Smooth muscle cell of the brain vasculature (primary cell): ENCODE results near the gene CTBP2.

Experiments
- DNase-seq: peaks from one replicate; pipeline ENCODE4 v3.0.0-alpha.2; 2012; ENCODE audit warnings: low read depth, low spot score

CTBP2 gene

DNA sequence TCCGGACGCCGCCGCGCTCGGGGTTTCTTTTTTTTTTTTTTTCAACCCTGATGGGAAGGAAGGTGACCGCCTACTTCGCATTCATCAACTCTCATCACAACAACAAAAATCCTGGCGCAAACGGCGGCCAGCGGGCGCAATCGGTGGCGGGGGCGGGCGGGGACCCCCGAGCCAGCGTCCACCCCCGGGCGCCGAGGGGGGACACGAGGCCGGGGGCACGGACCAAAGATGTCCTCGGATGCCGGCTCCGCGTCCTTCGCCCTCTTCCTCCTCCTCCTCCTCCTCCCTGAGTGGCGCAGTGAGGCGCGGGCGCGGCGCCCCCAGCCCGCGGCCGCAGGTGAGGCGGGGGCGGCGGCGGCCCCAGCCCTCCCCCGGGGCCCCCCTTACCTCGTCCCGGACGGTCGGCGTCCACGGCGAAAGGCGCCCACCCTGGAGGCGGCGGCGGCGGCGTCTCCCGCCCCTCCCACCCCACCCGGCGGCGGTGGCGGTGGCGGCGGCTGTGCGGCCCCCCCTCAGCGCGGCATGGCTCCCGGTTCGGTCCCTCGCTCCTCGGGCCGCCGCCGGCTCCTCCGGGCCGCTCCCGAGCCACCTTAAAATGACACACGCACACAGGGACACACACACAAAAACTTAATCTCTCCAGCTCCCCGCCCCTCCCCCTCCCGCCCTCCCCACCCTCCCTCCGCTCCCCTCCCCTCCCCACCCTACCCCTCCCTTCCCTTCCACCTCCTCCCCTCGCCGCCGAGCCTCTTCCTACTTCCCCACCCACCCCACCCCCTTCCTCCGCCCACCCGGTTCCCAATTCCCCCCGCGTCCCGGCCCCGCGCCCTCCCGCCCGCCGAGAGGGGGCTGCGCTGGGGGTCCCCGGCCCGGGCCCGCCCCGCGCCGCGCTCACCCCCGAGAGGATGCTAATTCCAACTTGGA, at the start of gene CTBP2:
CTBP2 (minus strand) TSS at position 632 of the 924 bp plus-strand sequence.
- DNase-seq: no peak

DNA sequence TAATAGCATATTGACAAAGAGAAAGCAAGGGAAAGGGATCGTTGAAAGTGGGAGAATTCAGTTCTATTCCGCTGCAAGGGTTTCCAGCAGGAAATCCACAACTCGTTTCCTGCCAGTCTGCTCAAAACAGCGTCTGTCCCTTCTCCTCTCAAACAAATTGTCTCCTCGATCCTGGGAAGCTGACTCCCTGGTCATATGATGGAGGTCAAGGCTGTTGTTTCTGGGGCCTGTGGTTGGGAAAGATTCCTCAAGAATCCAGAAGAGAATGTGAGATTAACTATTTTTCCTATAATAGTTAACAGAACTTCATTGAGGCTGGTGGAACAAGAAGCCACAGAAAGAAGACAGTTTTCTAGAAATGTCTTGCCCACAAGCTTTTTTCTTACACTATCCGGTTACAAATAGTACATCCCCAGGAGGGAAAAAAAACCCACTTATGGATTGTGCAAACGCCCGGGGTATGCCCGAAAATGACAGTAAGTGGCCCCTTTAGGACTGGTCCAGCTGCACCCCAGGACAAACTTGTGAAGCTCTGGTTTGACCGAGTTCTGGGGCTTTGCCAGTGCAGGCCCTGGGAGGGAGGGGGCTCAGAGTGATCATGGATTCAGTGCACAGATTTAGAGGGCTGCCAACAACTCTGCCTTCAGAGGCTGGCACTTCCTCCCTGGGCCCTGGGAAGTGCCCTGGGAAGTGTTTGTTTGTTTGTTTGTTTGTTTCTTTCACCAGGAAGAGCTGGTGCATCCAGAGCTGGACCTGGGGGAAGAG, 49.4 kb upstream of the CTBP2 start:
- DNase-seq: no peak

DNA sequence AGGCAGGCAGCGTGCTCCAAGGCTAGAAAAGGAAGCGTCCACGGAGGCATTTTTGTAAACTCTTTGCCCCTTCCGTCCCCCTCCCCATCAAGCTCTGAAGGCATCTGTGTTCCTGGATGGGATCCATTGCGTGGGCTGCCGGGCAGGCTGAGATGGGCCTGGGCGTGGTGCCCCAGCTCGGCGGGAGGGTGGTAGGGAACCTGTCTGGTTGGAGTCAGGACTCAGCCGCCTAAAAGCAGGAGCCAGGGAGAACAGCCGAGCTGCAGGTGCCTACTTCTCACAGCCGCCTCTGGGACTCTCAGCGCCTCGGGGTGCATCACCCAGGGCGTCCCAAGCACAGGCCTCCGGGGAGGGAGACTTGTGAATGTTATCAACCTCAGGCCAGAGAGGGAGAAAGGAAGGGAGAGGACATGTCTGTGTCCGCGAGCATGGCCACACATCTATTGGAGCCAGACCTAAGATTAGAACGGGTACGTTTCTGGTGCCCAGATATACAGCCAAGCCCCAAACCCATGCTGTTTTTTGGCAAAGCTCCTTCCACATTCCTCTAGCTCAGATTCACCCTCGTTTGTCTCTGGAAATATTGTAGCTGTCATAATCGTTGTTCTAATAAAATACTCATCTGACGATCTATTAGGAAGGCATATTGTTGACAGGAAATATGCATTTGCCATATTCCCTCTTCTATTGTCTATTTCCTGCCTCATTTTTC, 48.6 kb upstream of the CTBP2 start:
- DNase-seq: no peak

DNA sequence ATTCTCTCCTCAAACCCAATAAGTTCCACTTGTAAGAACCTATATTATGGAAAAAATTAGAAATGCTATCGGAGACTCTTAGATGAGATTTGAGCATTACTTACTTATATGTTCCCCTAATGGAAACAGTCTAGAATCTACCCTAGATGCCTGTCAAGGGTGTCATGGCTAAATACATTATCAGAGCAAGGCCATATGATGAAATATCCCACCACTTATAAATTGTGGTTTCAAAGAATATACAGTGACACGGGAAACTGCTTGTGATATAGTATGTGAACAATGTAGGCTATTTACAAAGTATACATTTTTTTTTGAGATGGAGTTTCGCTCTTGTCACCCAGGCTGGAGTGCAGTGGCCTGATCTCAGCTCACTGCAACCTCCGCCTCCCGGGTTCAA, 46.3 kb upstream of the CTBP2 start:
- DNase-seq: no peak

DNA sequence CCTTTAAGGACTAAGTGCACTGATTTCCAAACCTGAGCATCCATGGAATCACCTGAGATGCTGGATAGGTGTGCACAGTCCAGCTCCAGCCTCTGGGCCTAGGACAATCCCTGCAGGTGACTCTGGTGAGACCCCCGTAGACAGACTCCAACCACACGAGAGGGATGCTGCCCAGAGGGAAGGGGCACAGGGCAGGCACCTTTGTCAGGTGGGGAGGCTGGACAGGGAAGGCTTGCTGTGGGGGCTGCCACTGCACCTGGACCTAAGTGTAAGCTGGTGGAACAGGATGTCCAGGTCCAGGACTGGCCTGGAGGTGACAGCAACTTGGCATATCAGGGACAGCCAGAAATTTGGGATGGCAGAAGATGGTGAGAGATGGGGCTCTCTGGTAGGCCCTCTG, 45.1 kb upstream of the CTBP2 start:
- DNase-seq: no peak

DNA sequence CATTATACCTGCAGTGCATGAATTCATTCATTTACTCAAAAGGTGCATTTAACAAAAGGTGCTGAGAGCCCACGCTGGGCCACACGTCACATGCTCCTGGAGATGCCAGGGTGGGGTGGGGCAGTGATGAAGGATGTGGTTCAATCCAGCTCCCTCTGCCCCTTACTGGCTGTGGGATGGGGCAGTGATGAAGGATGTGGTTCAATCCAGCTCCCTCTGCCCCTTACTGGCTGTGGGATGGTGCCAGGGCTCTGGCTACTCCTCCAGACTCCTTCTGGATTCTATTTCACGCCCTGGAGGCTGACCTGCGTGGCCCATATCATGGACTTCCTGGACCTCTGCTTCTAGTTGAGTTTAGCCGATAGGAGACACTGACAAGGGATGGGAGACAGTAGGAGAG, 44.0 kb upstream of the CTBP2 start:
- DNase-seq: no peak

DNA sequence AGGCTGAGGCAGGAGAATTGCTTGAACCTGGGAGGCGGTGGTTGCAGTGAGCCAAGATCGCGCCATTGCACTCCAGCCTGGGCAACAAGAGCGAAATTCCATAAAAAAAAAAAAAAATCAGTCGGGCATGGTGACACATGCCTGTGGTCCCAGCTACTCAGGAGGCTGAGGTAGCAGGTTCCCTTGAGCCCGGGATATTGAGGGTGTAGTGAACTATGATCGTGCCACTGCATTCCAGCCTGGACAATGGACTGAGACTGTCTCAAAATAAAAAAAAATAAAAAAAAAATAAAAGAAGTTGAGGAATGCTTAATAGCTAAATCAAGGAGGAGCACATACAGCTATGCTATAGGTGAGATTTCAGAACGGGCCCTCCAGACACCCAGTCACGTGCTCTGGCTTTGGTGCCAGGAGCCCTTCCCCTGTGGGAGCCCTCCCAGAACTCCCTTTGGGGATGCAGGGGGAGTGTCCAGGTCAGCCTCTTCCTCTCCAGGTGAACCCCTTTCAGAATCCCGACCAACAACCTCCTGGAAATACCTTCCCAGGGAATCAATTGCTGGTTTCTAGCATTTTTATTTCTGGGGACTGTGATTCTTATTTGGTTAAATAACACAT, 42.9 kb upstream of the CTBP2 start:
- no peak for DNase-seq

DNA sequence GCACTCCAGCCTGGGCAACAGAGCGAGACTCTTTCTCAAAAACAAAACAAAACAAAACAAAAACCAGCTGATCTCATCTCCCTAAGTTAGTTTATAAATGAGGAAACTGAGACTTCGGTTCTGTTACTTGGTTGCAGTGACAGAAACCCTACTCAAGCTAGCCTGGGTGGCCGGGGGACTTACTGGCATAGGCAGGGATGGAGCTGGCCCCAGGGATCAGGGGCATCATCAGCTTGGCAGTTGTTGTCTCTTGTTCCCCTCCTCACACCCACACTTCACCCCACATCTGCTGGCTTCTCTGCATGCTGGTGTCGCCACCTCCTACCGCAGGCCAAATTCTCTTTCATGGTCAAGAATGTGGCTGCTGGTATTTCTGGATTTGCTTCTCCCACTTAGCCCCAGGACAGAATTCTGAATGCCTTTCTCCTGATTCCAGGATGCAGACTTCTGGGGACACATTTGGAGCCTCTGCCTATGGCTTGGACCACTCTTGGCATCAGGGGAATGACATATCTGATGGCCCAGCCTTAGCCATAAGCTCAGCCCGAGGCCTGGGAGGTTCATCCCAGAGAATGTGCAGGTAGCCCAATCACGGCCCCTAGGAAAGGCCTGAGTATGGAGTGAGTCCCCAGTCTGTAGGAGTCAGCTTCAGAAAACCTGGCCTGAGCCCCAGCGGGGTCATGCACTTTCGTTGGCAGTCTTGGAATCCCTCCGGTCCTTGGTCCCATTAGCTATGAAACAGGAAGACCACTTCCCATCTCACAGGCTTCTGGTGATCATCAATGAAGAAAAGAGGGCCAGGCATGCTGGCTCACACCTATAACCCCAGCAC, 41.6 kb upstream of the CTBP2 start:
- DNase-seq: no peak

DNA sequence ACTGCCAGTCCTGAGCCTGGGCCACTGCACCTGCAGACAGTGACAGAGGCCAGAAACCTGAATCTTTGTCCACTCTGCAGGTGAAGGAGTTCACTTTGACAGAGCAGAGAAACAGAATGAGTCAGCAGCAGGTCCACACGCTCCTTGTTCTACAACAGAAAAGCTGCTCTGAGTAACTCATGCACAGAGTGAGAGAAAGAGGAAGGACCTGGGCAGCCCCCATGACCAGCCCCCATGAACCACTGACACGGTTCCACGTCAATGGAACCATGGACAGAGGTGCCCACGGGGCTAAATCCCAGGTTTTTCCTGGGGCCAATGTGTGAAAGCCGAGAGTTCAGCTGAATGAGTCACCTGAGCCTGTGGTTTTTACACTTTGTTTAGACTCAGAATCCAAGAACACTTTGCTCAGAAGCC, 40.8 kb upstream of the CTBP2 start:
- DNase-seq: no peak

DNA sequence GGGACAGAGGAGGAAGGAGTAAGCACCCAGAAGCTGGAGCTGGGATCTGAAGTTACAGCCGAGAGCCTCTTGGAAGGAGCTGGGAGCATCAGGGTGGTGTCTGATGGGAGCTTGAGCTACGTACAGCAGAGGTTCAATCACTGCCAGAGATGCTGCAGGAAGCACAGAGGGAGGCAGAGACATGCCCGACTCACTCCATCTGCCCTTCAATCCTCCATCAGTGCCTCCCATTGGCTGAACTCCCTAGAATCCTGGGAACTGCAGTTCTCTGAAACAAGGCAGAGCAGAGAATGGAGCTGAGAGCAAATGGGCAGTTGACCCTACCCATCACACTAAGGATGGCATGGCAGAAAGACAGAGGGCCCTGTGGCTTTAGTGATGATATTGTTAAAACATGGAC, 40.0 kb upstream of the CTBP2 start:
- no peak for DNase-seq

DNA sequence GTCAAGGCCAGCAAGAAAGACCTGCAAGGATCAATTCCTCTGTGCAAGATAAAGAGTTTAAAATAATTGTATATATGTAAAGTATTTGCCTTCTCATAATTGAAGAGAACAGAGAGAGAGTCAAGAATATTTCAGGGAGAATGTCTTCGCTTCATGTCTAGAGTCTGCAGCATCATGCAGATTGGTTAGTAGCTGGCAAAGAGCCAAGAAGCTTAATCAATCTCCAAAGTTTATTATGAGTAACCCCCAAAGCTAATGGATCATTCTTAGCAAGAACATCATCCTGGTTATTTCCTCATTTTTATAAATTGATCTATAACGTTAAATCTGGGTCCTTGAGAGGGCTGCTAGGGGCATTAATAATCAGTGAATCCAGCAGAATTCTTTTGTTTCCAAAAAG, 38.9 kb upstream of the CTBP2 start:
- no peak for DNase-seq

DNA sequence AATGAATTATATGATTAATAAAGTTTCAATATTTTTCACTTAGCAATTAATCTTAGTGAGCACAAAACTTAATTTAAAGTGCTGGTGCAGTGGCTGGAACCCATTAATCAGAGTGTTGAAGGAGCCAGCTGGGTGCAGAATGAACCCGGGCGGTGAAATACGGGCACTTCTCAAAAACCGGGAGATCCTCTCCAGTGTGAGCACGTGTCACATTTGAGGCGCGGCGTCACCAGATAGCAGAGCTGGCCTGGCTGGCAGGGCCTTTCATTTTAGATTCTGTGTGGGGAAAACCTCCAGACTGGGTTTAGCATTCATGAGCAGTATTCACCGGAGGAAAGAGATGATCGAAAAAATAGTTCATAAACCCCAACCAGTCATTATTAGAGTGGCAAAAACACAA, 34.5 kb upstream of the CTBP2 start:
- no peak for DNase-seq

DNA sequence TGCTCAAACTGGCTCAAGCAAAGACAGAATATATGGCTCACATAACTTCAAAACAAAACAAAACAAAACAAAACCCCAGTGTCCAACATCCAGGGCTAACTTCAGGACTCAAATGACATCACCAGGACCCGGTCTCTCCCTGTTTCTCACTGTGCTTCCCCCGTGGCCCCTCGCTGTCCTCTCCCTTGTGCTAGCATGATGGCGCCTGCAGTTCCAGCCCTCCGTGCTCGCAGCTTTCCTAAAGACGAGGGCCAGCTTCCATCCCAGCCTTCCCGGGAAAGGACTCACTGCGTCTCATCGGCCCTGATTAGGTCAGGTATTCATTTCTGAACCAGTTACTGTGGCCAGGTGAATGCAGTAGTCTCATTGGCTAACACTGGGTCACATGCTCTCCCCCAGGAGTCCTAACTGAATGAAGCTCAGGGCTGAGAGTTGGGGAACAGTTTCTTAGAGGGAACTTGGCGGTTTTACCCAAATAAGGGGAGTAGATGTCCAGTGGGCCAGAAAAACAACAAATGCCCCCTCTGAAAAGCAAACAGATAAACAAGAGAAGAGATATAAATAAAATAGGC, 33.0 kb upstream of the CTBP2 start:
- no peak for DNase-seq

DNA sequence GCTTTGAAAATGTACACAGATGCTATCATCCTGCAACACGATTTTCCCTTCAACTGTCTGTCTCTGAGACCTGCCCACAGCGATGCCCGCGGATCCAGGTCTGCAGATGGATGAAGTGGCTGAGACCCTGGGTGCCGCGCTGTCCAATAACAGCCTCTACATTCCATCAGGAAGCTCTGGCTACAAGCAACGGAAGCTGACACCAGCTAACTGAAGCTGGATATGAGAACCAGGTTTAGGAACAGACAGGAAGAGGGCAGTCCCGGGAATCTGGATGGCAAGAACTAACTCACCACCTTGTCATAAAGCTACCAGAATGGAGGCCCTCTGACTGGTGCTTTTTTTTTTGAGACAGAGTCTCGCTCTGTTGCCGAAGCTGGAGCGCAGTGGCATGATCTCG, 32.3 kb upstream of the CTBP2 start:
- DNase-seq: no peak

DNA sequence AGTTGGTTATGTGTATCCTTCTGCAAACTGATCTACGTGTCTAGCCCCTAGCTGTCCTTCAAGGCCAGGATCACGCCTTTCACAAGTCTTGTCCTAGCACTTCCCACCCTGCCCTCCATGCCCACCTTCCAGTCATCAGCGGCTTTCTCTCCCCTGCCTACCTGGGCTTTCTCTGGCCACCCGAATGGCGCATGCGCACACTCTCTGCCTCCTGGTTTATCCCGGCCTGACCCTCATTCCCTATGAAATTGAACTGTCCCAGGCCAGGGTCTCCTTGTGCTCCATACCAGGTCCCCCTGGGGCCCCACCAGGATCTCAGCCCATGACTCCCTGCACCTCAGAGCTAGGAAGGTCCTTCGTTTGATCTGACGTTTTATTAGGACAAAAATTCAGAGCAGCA, 31.6 kb upstream of the CTBP2 start:
- no peak for DNase-seq

DNA sequence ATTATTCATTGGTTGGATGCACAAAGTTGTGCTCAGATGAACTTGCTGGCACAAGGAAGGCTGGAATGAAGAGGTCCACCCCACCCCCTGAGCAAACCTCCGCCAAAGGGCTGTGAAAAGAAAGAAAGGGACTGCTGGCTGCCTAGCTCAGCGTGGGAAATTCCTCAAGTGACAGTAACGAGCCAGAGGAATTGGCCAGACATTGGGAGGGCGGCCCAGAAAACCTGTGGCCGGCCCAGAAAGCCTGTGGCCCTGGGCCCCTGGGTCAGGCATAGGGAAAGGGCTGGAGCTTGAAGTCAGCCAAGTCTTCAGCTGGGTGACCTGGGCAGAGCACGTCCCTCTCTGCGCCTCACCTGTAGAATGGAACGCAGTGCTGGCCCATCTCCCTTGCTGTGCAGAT, 30.6 kb upstream of the CTBP2 start:
- no peak for DNase-seq

DNA sequence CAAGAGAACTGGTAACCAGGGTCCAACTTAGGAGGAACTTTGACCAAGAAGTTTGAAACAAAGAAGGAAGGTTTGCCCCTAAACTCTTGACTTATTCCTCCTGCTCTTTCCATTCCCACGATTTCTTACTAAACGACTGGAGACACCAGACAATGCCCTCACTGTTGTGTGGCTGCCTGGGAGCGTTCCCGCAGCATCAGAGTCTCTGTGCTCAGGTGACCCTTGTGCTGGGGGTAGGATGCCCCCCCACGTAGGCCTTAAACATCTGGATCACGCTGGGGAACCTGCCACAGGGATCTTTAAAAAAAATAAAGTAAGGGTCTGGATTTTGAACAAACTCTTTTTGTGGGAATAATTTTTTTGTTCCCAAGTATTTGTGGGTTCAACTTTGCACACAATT, 30.1 kb upstream of the CTBP2 start:
- DNase-seq: no peak

DNA sequence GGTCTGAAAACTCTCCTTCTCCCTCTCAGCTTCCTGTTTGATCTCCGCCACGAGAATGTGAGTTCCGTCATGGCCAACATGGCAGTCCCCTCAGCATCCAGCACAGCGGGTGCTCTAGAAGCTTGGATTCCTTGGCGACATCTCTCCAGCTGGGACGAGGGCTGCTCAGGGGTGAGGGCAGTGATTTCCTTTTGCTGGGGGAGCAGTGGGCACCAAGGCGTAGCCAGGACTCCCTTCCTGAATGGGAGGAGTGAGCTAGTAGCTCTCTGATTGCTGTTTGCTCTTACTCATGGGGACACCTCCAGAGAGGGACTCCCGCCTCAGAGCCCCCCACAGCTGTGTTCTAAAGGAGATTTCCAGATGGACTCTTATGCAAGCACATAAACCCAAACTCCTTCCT, 28.8 kb upstream of the CTBP2 start:
- no peak for DNase-seq

DNA sequence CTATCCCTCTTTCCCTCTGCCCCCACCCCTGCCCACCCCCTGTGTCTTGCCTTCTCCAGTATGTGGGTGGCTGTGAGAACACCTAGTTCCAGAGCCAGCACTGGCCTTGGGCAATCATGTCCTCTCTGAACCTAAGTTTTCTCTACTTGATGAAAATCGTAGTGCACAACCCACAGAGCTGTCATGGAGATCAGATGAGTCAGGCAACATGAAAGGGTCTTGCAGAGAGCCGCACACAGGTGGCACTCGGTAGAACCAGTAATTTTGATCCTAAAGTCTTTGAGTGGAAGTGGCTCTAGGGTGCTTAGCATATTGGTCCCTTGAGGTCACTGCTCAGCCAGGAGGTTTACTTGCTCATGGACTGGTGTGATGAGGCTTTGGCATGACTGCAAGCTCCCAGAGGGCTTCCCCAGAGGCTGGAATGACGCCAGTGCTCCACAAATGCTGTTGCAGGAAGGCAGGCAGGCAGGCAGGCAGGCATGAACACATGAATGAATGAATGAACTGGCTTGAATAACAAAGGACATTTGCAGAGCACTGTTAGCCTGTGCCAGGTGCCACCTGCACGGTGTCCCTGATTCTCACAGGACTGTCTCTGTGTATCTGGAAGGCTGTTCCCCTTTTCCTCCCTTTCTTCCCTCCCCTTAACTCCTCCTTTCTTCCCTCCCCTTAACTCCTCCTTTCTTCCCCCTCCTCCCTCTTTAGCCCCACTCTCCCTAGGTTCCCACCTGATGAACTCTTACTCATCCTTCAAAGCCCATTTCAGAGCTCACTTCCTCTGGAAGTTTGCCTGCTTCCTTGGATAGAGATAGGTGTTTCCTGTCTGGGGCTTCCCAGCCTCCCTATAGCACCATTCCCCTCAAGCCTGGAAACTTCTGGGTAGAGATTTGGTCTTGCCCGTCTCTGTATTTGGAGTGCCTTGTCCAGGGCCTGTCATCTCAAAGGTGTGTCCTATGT, 27.2 kb upstream of the CTBP2 start:
- no peak for DNase-seq
